Activated CD8-positive, alpha-beta memory T cell treated with anti-CD3 and anti-CD28 coated beads, Interleukin-2, amount 50 U/mL, for 24 hours (primary cell): ENCODE results near the gene ZBTB39.
A peak's percentile ranks its signal among the peaks of the same experiment; 100 is the strongest.
"Not testable (repeated sequence)": the region's sequence is repeated elsewhere in the genome, so short reads cannot be mapped to it uniquely, and the experiment has no call there.

Source experiments
- DNase-seq: peaks from one replicate; pipeline ENCODE4 v3.0.0-alpha.2; 2020; ENCODE audit errors: extremely low read depth

Gene ZBTB39, protein sequence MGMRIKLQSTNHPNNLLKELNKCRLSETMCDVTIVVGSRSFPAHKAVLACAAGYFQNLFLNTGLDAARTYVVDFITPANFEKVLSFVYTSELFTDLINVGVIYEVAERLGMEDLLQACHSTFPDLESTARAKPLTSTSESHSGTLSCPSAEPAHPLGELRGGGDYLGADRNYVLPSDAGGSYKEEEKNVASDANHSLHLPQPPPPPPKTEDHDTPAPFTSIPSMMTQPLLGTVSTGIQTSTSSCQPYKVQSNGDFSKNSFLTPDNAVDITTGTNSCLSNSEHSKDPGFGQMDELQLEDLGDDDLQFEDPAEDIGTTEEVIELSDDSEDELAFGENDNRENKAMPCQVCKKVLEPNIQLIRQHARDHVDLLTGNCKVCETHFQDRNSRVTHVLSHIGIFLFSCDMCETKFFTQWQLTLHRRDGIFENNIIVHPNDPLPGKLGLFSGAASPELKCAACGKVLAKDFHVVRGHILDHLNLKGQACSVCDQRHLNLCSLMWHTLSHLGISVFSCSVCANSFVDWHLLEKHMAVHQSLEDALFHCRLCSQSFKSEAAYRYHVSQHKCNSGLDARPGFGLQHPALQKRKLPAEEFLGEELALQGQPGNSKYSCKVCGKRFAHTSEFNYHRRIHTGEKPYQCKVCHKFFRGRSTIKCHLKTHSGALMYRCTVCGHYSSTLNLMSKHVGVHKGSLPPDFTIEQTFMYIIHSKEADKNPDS

DNA sequence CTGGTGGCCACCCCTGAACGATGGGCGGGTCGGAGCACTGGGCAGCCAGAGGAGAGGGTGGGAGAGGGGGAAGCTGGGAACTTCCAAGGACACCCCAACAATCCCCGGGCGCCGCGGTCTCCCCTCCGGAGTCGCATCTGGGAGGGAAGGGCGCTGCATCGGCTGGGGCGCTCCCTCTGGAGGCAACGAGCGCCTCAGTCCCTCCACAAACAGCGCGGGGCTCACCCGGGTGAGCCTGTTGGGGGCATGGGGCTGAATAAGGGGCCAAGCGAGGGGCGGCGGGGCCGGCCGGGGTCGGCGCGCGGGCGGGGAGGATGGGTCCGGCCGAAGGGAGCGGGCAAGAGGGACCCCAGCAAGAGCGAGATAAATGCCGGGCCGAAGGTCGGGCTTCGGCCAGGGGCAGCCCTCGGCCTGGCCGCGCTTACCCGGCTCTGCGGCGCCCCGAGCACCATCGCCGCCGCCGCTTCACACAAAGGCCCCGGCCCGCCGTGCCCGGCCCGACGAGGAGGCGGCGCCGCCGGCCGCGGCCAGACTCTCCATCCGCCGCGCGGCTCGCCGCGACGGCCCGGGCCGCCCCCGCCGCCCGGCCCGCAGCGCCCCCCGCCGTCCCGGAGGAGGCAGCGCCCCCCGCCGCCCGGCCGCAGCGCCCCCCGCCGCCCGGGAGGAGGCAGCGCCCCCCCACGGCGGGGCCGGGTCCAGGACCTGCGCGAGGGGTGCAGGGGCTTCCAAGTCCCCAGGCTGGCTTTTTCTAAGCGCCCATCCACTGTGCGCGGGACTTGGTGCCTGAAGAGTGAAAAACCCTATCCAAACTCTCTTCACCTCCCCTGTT lies at the start of gene ZBTB39:
ZBTB39 (minus strand) TSS at position 567 of the 829 bp plus-strand sequence. CDS start 1,629 bp downstream, outside the sequence.
- DNase-seq = no peak

DNA sequence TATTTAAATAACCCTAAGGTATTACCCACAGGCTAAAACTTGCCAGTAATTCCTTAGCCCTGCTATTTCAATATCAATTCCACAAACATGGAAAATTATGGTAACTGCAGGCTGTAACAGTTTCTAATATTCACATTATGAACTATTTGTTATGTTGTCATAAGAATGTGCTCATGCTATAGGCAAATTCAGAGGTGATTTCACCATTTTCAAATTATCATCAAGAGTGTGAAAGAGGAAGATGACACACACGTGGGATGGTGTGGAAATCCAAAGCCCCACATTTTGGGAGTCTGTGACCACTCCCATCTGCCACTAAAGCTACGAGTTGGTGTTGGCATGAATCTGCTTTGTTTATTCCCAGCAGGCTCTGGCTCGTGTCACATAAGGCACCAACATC lies 49.5 kb upstream of the ZBTB39 start:
- DNase-seq = no peak

DNA sequence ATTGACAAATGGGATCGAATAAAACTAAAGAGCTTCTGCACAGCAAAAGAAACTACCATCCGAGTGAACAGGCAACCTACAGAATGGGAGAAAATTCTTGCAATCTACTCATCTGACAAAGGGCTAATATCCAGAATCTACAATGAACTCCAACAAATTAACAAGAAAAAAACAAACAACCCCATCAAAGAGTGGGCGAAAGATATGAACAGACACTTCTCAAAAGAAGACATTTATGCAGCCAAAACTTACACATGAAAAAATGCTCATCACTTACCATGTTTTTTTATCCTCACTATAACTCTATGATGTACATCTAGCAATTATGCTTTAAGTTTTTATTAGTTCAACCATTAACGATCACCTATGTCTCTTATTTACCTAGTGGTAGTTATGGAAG lies 47.6 kb upstream of the ZBTB39 start:
- DNase-seq = not testable (repeated sequence)

DNA sequence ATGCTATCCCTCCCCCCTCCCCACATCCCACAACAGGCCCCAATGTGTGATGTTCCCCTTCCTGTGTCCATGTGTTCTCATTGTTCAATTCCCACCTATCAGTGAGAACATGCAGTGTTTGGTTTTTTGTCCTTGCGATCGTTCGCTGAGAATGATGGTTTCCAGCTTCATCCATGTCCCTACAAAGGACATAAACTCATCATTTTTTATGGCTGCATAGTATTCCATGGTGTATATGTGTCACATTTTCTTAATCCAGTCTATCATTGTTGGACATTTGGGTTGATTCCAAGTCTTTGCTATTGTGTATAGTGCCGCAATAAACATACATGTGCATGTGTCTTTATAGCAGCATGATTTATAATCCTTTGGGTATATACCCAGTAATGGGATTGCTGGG lies 46.8 kb upstream of the ZBTB39 start:
- DNase-seq = not testable (repeated sequence)

DNA sequence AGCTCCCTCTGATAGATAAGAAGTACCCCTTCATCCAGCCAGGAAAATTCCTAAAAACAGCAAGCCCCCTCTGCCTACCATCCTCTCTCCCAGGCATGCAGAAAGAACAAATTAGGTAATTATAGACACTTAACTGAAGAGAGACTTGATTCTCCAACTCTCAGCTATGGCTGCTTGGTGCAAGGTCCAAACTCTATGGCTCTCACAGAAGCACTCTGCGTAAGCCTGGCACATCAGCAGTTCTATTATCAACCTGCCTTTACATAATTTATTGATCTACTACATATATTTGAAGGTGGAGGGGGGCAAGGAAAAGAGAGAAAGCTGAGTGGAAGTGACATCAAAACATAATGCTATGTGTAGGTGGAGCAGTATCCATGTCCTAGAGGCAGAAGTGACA lies 44.7 kb upstream of the ZBTB39 start:
- no peak for DNase-seq

DNA sequence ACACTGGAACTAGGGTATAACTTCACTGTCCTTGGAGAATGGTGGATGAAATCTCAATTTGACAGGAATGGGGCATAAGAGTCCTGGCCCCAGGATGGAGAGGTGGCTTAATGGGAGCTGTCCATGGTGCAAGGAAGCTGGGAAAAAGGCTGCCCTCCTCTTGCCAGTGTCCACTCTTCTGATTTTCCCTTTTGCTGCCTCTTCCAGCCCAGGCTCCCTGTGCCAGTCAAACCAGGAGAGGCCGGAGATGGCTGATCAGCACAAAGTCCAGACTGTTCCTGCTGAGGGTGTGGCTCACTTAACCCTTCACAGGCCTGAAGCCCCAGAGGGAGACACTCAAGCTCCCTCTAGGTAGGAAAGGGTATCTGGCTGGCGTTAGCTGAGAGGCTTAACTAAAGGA lies 43.5 kb upstream of the ZBTB39 start, which contains the start of gene MYO1A:
MYO1A (minus strand) TSS at position 240 of the 400 bp plus-strand sequence. CDS start 1,806 bp downstream, outside the sequence.
- DNase-seq = no peak

DNA sequence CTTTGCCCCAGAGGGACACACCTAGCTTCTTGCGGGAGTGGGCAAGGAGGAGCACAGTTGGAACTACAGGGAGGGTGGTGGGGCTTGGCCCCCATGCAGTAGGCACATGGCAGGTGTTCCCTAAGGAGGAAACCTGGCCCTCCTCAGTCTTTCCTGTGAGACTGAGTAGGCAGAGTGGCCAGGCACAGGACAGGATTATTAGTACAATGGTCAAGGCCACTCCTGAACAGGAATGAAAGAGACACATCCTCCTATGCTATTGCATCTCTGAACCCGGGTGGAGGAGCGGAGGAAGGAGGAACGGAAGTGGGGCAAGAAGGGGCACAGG lies 42.7 kb upstream of the ZBTB39 start:
- DNase-seq = no peak

DNA sequence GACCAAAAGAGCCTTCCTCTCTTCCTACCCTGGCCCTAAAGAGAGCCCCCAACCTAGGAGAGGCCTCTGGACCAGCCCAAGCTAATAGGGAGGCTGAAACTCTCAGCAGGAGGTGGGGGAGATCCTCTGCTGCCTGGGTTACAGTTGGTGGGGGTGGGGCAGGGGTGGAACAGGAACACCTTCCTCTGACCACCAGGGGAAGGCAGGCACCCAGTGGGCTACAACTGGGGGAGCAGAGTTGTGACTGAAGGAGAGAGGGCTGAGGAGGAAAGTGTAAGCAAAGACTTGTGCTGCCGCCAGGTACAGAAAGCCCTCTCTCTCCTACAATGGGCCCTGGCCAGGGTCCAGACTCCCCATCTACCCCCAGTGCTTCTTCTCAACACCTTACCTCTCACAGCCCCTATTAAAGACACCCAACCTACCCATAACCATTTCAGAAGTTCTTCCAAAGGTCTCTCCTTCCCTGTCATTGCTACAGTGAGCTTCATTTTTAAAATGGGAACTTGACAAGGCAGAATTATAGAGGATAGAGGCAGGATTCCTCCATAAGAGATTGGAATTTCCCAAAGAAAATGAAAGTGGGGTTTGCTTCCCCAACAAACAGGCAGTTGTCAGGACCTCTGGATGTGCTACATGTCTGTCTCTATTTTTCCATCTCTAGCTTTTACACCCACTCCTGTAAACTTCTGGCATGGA lies 42.2 kb upstream of the ZBTB39 start:
- DNase-seq = no peak

DNA sequence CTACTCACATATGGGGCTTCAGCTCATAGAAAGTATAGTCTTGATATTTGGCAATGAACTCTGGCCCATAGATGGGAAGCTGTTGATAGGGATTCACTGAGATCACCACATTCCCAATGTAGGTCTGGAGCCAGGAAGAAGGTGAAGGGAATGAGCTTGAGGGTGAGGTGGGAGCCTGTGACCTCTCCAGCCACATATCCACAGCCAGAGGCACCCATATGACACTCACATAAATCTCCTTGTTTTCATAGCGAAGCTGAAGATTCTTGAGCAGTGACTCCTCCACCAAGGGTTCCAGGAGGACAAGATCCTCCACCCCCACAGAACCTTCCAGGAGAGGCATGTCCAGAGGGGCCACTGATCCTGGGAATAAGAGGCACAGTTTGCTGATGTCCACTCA lies 41.6 kb upstream of the ZBTB39 start:
- DNase-seq = no peak

DNA sequence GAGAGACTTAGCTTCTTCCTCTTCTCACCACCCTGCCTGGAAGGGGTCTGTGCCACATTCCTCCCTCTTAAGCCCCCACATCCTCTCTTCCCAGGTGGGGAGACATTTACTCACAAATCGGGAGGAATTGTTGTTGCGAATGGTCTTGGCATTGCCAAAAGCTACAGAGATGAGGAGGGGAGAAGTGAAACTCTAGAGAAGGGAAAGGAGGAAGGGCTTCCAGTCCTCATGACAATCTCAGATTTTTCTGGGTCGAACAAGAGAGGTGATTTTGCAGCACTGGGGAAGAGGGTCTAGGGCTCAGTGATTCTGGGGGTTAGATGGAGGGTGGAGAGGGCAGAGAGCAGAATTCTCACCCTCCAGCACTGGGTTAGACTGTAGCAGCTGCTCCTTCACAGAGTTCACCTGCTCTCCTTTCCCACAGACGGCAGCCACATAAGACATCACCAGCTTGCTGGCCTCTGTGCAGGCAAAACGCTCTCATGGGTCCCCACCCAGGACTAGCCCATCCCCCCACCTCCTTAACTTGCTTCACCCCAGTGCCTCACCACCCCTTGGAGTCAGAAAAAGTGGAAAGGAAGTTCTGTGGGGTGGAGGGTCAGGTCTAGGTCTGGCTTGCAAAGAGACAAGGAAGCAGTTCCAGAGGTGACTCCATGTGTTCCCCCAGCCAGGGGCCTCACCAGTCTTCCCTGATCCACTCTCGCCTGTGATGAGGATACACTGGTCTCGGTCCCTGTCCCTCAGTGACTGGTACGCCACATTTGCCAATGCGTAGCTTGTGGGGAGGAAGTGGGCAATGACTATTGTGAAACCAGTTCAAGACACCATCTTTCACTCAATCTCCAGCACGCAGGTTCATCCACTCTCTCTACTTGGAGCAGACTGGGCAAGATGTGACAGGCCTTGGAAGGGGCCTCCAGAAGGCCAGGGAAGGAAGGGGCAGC lies 40.9 kb upstream of the ZBTB39 start:
- DNase-seq = peak; percentile 20

DNA sequence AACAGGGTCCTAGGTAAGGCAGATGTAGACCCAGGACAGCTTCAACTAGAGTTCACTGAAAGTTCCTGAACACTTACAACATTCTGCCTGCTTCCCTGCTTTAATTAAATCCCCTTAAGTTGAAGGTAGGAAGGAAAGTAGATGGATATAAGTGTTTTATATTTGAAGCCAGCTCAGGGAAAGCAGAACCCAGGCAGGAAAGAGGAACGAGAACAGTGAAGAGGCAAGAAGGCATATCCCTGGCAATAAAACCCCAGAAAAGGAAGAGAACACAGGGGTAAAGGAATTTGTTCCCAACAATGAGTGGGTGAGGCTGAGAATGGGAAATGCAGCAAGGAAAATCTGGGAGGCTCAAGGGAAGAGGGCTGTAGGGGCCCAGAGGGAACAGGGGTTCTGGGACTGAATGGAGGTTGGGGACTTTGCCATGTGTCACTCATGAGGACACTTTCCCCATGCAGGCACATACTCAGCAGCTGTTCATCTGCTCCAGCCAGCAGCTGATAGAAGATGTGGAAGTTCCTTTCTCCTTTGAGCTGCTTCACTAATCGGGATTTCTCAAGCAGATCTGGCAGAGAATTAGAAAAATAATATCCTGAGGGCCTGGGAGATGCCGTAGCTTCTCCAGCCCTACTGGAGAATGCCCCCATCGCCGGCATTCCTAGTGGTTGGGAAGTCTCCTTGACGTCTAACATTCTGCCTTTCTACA lies 39.9 kb upstream of the ZBTB39 start:
- no peak for DNase-seq

DNA sequence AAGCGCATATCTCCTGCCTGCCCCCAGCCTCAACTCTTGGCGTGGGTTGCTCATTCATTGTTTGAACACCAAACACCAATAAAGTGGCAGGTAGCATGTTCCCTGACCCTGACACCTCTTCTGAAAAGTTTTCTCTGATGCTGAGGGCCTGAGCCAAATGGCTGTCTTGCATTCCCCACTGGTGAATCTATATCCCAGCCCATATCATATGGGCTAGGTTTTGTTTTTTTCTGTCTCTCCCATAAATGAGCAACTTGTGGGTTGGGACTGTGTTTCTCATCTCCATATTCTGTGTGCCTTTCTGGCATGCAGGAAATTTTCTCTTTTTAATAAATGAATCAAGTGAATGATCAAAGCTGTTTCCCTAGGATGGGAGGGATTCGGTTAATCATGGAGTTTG lies 38.5 kb upstream of the ZBTB39 start:
- DNase-seq = no peak

DNA sequence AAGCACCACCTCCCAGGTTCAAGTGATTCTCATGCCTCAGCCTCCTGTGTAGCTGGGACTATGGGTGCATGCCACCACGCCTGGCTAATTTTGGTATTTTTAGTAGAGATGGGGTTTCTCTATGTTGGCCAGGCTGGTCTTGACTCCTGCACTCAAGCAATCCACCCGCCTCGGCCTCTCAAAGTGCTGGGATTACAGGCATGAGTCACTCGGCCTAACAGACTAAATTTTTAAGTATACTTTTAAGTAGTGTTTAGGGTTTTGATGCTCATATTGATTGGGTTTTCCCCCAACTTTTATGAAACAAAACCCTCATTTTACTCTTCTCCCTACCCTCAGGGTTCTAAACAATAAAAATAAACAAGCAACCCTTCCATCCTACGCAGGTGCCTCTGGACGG lies 38.1 kb upstream of the ZBTB39 start:
- DNase-seq = no peak

DNA sequence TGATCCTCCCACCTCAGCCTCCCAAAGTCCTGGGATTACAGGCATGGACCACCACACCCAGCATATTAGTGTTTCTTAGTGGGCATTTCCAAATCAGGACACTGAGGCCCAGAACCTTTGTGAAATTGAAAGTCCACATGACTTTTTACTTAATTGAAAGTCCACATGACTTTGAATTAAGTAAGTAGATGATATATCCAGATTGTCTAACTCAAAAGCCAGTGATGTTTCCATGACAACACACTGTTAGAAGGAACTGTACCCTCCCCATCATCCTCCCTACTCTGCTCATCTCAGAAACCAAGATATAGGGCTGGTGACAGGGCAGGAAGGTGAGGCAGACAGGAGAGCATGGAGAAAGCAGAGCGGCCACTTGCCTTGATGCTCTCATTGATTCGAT lies 36.3 kb upstream of the ZBTB39 start:
- DNase-seq = no peak

DNA sequence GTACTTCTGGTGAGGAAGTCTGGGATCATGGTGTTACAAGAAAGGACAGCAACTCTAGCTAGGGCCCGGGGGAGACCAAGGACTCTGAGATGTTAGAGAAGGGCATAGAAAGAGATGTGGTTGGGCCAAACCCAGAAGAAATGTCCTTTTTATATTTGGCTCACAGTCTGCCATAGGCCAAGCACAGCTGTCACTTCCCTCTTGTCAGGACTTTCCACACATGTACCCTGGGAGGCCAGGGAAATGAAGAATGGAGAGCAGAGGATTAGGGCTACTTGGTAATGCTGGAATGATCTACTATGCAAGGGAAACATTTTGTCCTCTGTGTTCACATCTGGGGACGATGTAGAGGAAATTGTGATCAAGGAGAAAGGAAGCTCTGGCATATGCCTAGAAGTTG lies 34.4 kb upstream of the ZBTB39 start:
- DNase-seq = no peak

DNA sequence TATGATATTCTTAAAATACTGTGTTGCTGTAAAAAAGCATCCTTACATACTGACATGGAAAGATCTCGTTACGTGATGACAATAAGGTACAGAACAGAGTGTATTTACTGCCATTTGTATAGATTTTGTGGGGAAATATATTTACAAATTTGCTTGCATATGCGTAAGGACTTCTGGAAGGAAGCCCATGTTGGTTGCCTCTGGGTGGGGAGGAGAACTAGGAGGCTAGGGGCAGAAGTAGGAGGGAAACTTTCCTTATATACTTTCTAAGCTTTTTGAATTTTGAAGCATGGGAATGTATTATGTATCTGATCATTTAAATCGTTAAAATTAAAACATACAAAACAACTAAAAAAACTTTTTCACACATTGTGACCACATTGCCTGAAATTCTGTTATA lies 33.9 kb upstream of the ZBTB39 start:
- no peak for DNase-seq

DNA sequence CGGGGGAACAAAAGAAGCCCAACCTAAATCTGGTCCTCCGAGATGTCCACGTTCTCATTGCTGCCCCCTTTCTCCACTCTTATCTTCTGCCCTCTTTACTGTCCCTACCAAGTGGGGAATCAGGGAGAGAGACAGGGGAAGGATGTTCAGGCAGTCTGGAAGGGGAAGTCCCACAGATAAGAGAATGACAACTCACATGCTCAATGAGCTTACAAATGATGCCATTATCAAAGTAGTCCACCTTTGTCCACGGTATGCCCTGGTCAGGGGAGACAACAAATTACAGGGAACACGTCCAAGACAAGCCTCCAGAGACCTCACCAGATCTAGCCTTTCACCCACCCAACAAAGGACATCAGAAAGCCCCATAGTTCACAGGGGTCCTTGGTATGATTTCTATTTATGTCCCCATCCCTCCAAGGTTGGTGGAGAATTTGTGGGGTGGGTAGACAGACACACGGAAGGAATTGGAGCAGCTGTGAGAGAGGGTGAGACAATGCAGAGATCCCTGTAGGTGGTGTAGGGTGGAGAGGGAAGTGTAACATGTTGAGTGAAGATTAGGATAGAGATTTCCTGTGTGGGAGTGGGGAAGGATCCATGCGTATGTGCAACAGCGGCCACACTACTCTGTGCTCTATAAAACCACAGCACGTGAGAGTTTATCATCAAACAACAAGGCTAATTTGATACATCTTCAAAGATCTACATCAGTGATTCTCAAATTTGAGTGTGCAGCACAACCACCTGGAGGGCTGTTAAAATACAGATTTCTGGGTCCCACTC lies 32.9 kb upstream of the ZBTB39 start:
- no peak for DNase-seq

DNA sequence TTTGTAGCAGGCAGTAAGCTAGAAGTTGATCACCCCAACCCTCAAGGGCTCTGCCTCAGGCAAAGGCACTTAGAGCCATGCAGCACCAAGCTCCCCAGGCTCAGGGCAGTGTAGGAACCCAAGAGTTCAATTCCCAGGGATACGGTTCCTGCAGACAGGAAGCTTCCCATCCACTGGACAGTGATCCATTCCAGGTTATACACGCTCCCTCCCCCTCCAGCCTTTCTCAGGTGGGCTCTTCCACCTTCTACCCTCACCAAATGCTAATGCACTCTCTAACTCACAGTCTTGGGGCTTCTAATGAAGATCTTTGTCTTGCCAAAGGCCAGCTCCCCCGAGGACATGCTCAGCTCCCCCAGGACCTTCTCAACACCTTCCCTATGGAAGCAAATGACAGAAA lies 30.9 kb upstream of the ZBTB39 start:
- DNase-seq = no peak

DNA sequence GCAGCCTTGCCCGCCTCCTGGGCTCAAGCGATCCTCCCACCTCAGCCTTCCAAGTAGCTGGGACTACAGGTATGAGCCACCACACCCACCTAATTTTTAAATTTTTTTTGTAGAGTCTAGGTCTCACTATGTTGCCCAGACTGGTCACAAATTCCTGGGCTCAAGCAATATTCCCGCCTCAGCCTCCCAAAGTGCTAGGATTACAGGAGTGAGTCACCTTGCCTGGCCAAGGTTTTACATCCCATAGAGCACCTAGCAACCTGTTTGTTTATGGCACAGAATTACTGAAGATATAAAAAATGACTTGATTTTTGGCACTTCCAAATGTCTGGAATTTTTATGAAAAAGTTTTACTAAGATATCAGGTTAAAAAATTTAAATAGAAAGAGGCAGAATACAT lies 27.1 kb upstream of the ZBTB39 start:
- no peak for DNase-seq
